Prostate gland (tissue), 2 donors: Measurements from ENCODE around the gene TCP1. TPM values are rescaled to one million over a fixed set of nuclear protein-coding genes. Genes with fewer than 3 reads are reported as not detected.
"Not testable (repeated sequence)": the region's sequence is repeated elsewhere in the genome, so short reads cannot be mapped to it uniquely, and the experiment has no call there.

Source experiments
- DNase-seq: peaks from one replicate; pipeline ENCODE4 v3.0.0-alpha.2; 2019; ENCODE audit warnings: low spot score
- H3K27ac ChIP-seq, 2 donors: fragments of 200-600 bp; sonication (generic); 2 replicates each; pipeline ENCODE4 v1.5.1; 2017 to 2019
- H3K27me3 ChIP-seq: fragments of 200-600 bp; sonication (generic); replicated peaks from 2 replicates; pipeline ENCODE4 v1.5.1; 2019; ENCODE audit not compliant: insufficient read depth
- H3K36me3 ChIP-seq, 2 donors: fragments of 200-600 bp; sonication (generic); 1 replicate in 1 of 2; 2 replicates in 1 of 2; pipeline versions ENCODE4 v1.5.1 to v1.8.1; 2017 to 2019
- H3K4me1 ChIP-seq: fragments of 200-600 bp; sonication (generic); replicated peaks from 2 replicates; pipeline ENCODE4 v1.5.1; 2019
- H3K4me3 ChIP-seq, 2 donors: fragments of 200-600 bp; sonication (generic); 2 replicates each; pipeline ENCODE4 v1.5.1; 2017 to 2019
- H3K9me3 ChIP-seq: fragments of 200-600 bp; sonication (generic); 2 replicates; pipeline ENCODE4 v1.5.1; 2017
- CTCF ChIP-seq, 4 experiments: fragments of 200-600 bp in 2 of 4; fragments of 450-650 bp in 2 of 4; sonication (generic) in 2 of 4; IDR thresholded peaks; 1 replicate in 3 of 4; 2 replicates in 1 of 4; pipeline ENCODE4 v1.5.1; 2016 to 2019; ENCODE audit warnings: antibody characterized with exemption in 4 of 4, mild to moderate bottlenecking in 2 of 4, moderate library complexity in 2 of 4
- POLR2A ChIP-seq: fragments of 450-650 bp; IDR thresholded peaks from one replicate; pipeline ENCODE4 v1.6.1; 2016; ENCODE audit warnings: antibody characterized with exemption, mild to moderate bottlenecking
- POLR2AphosphoS5 ChIP-seq: sonication (generic); formaldehyde crosslinking; IDR thresholded peaks from one replicate; pipeline ENCODE4 v1.6.1; 2017; ENCODE audit warnings: antibody characterized with exemption
- WGBS: methylation state at CpG from one replicate; pipeline ENCODE4 v1.1.5; 2018; 5-methylcytosine and 5-hydroxymethylcytosine counted together
- intact Hi-C: fragments of 100-400 bp; cut with DNase I; formaldehyde crosslinking; loops from one replicate; pipeline ENCODE4 v1.14.2; 2022
- total RNA-seq, 2 donors: library from RNA; depleted of rRNA; stranded (reverse); fragments of >200 nt; gene quantifications; one replicate each; pipeline ENCODE4 v1.1.0, GENCODE V29; 2016

Gene TCP1
- total RNA-seq, 2 donors from 2014 or later: 145 to 187 TPM

GRCh38 chr6:159797554-159797953 is 8.2 kb upstream of the TCP1 start:
- TF ChIP-seq POLR2A: no peak
- no peak for TF ChIP-seq POLR2AphosphoS5
- no peak for TF ChIP-seq CTCF (IDR thresholded peaks at IDR 0.05)
- intact Hi-C loops: no loop called here
- H3K9me3 ChIP-seq: no peaks in the 10 kb centered on the region
- H3K4me1 ChIP-seq: no peaks in the 10 kb centered on the region
- H3K27ac ChIP-seq: no peak overlapping the region
- no peak for DNase-seq
- peaks cover 0 to 15% of the 10 kb centered on the region in 2 donors for H3K36me3 ChIP-seq
- no peak overlapping the region for H3K4me3 ChIP-seq
- H3K27me3 ChIP-seq: no peaks in the 10 kb centered on the region
- 0% methylated on average over 1 of the region's 1 CpG for WGBS

GRCh38 chr6:159794976-159795375 is 5.6 kb upstream of the TCP1 start:
- H3K4me3 ChIP-seq, intact Hi-C loops, H3K4me1 ChIP-seq, H3K27me3 ChIP-seq, H3K27ac ChIP-seq, DNase-seq, H3K9me3 ChIP-seq: not testable (repeated sequence)
- WGBS: 81% methylated on average over 8 of the region's 8 CpGs
- H3K36me3 ChIP-seq: peaks cover 0 to 15% of the 10 kb centered on the region in 2 donors

- H3K4me1 ChIP-seq: peaks cover 6% of the 10 kb centered on the region
- H3K27ac ChIP-seq: peak overlapping the region; percentile 99
- no peak for DNase-seq
- H3K9me3 ChIP-seq: no peaks in the 10 kb centered on the region
- 12% methylated on average over 18 of the region's 18 CpGs for WGBS
- intact Hi-C loops: loop anchor here (1.0 to 2.0 kb wide), 3 partner anchors 30 to 98 kb away; partner anchors contain the start of genes SOD2 and WTAP
- peaks cover 0 to 9% of the 10 kb centered on the region in 2 donors for H3K36me3 ChIP-seq
- no peaks in the 10 kb centered on the region for H3K27me3 ChIP-seq
- TF ChIP-seq POLR2A: no peak
- no peak for TF ChIP-seq POLR2AphosphoS5
- no peak for TF ChIP-seq CTCF (IDR thresholded peaks at IDR 0.05)
- peak overlapping the region; percentile 92 to 97 for H3K4me3 ChIP-seq
Observed at GRCh38 chr6:159790956-159791598, 1.7 kb upstream of the TCP1 start.

GRCh38 chr6:159790149-159790955 is 950 bp upstream of the TCP1 start, which contains the start of gene MRPL18:
TSS of gene MRPL18 (plus strand) at chr6:159790467. CDS start at chr6:159790588, 121 bp downstream.
- intact Hi-C loops: loop anchor here (1.0 to 2.0 kb wide), 3 partner anchors 29 to 98 kb away; partner anchors contain the start of genes SOD2 and WTAP
- Histone ChIP-seq H3K9me3 (no peaks in the 10 kb centered on the region), H3K27me3 (no peaks in the 10 kb centered on the region), H3K4me1 (peaks cover 6% of the 10 kb centered on the region), H3K27ac (peak within 1 kb of the TSS; percentile 99), H3K4me3 (peak within 1 kb of the TSS; percentile 92 to 97), H3K36me3 (peaks cover 0 to 9% of the 10 kb centered on the region in 2 donors)
- peak; percentile 88 for TF ChIP-seq POLR2AphosphoS5
- peak; percentile 77 for TF ChIP-seq POLR2A
- peak in 1 of 4 experiments; percentile 12 for TF ChIP-seq CTCF (IDR thresholded peaks at IDR 0.05)
- DNase-seq: peak; percentile 95
- WGBS: under 1% methylated on average over 56 of the region's 56 CpGs

- Histone ChIP-seq H3K4me1 (peaks cover 6% of the 10 kb centered on the region), H3K4me3 (peak overlapping the region; percentile 92 to 97), H3K27ac (peak overlapping the region; percentile 99), H3K27me3 (no peaks in the 10 kb centered on the region), H3K36me3 (peaks cover 0 to 4% of the 10 kb centered on the region in 2 donors), H3K9me3 (no peaks in the 10 kb centered on the region)
- under 1% methylated on average over 26 of the region's 60 CpGs for WGBS
- DNase-seq: peak; percentile 37
- intact Hi-C loops: no loop called here
- no peak for TF ChIP-seq CTCF (IDR thresholded peaks at IDR 0.05)
- TF ChIP-seq POLR2AphosphoS5: no peak
- no peak for TF ChIP-seq POLR2A
Observed at GRCh38 chr6:159788753-159789376, 537 bp downstream of the TCP1 start.
